ENCODE data around the gene C10orf62.

The C10orf62 gene, protein sequence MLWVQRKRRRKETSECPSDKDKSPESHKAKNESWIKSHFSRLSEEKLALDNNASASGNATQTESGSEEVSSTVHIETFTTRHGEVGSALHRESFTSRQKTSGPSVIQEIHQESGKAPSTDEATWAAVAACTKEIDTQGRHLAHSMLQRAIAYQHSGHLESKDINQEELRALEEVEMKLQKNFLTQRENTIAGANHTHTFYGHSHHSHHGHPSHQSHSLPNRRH

GRCh38 chr10:97589479-97589878 lies at the start of gene C10orf62:
Gene C10orf62 (plus strand): TSS chr10:97589721. CDS start chr10:97589898, 177 bp downstream.
- Histone ChIP-seq H3K36me3 (ENCODE audit: control insufficient read depth, insufficient read depth, low read length) (no peaks in the 10 kb centered on the region), H3K4me3 (replicated peaks; ENCODE audit: low read depth, low read length) (no peak within 1 kb of the TSS), H3K27me3 (replicated peaks; ENCODE audit: control insufficient read depth, insufficient read depth, low read length) (no peaks in the 10 kb centered on the region)
- no peak for DNase-seq (ENCODE audit: extremely low read depth, insufficient read length)
- no peak for TF ChIP-seq CTCF (IDR thresholded peaks at IDR 0.05; ENCODE audit: insufficient read depth, low read length, poor library complexity, severe bottlenecking)

DNA sequence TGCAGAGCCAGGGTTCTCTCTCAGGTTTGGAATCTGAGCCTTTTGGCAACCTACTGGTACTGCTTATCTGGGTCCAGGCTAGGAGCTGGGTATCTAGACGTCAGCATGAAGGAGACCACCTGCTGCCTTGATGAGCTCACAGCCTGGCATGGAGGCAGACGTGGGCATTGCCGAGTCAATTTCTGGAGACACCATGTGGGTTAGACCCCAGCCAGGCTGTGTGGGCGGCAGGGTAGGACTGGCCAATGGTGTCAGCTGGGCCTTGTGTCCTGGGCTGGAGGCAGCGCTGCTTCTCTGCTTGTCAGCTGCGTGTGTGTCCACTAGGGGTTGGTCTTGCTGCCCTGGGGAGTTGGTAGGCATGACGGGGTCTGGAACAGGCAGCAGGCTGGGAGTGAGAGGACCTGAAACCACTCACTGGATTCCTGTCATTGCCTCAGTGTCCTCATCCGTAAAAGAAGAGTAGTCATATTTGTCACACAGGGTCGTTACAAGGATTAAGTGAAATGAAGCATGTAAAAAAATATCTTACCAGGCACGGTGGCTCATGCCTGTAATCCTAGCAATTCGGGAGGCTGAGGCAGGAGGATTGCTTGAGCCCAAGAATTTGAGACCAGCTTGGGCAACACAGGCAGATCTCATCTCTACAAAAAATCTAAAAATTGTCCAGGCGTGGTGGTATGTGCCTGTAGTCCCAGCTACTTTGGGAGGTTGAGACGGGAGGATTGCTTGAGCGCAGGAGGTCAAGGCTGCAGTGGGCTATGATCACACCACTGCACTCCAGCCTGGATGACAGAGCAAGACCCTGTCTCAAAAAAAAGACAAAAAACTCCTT lies 48.6 kb upstream of the C10orf62 start:
- TF ChIP-seq CTCF (IDR thresholded peaks at IDR 0.05; ENCODE audit: insufficient read depth, low read length, poor library complexity, severe bottlenecking), result no peak
- H3K27me3 ChIP-seq (replicated peaks; ENCODE audit: control insufficient read depth, insufficient read depth, low read length), result no peaks in the 10 kb centered on the region
- DNase-seq (ENCODE audit: extremely low read depth, insufficient read length), result no peak
- H3K4me3 ChIP-seq (replicated peaks; ENCODE audit: low read depth, low read length), result no peak overlapping the region
- no peaks in the 10 kb centered on the region for H3K36me3 ChIP-seq (ENCODE audit: control insufficient read depth, insufficient read depth, low read length)

- DNase-seq (ENCODE audit: extremely low read depth, insufficient read length), result no peak
- no peak for TF ChIP-seq CTCF (IDR thresholded peaks at IDR 0.05; ENCODE audit: insufficient read depth, low read length, poor library complexity, severe bottlenecking)
Observed at GRCh38 chr10:97542169-97543024, 47.1 kb upstream of the C10orf62 start.

GRCh38 chr10:97543025-97543546 lies 46.4 kb upstream of the C10orf62 start:
- H3K4me3 ChIP-seq (replicated peaks; ENCODE audit: low read depth, low read length), result no peak overlapping the region
- no peak for TF ChIP-seq CTCF (IDR thresholded peaks at IDR 0.05; ENCODE audit: insufficient read depth, low read length, poor library complexity, severe bottlenecking)
- no peak for DNase-seq (ENCODE audit: extremely low read depth, insufficient read length)
- no peaks in the 10 kb centered on the region for H3K27me3 ChIP-seq (replicated peaks; ENCODE audit: control insufficient read depth, insufficient read depth, low read length)
- H3K36me3 ChIP-seq (ENCODE audit: control insufficient read depth, insufficient read depth, low read length), result no peaks in the 10 kb centered on the region

More at GRCh38 chr10:97542169-97543024, 47.1 kb upstream of the C10orf62 start:
- Histone ChIP-seq H3K36me3 (ENCODE audit: control insufficient read depth, insufficient read depth, low read length) (no peaks in the 10 kb centered on the region), H3K27me3 (replicated peaks; ENCODE audit: control insufficient read depth, insufficient read depth, low read length) (no peaks in the 10 kb centered on the region), H3K4me3 (replicated peaks; ENCODE audit: low read depth, low read length) (no peak overlapping the region)

- Histone ChIP-seq H3K4me3 (replicated peaks; ENCODE audit: low read depth, low read length) (no peak overlapping the region), H3K27me3 (replicated peaks; ENCODE audit: control insufficient read depth, insufficient read depth, low read length) (no peaks in the 10 kb centered on the region), H3K36me3 (ENCODE audit: control insufficient read depth, insufficient read depth, low read length) (no peaks in the 10 kb centered on the region)
- no peak for TF ChIP-seq CTCF (IDR thresholded peaks at IDR 0.05; ENCODE audit: insufficient read depth, low read length, poor library complexity, severe bottlenecking)
- no peak for DNase-seq (ENCODE audit: extremely low read depth, insufficient read length)
Observed at GRCh38 chr10:97546456-97547270, 42.9 kb upstream of the C10orf62 start.

All from GM06990 (cell line).